PC-3 (cell line): ENCODE results near the gene SFMBT2. TPM values are rescaled to one million over a fixed set of nuclear protein-coding genes. Genes with fewer than 3 reads are reported as not detected.

Experiments
- ATAC-seq: fragments of 200-7000 bp; cut with Tn5 transposase; 2 replicates; pipeline ENCODE4 v1.9.1; 2020; ENCODE audit warnings: mild to moderate bottlenecking, moderate library complexity
- BruUV-seq: library from RNA; stranded (reverse); fragments of 400-500 nt; replicated peaks from 2 replicates; lab custom pipeline; 2021; lab: Mats Ljungman, UMichigan
- CTCF ChIA-PET: fragments of 300-600 bp; sonication (Branson Sonifier 250); formaldehyde crosslinking; loops from one replicate; lab custom pipeline; 2022; ENCODE audit warnings: antibody characterized with exemption; lab: Charles Lee
- POLR2A ChIA-PET: fragments of 300-600 bp; sonication (Branson Sonifier 250); formaldehyde crosslinking; loops from one replicate; lab custom pipeline; 2022; ENCODE audit warnings: antibody characterized with exemption; ENCODE audit not compliant: unreplicated experiment; lab: Charles Lee
- DNase-seq: peaks from one replicate; pipeline ENCODE4 v3.0.0-alpha.2; 2015
- H2AFZ ChIP-seq: fragments of 300-600 bp; sonication (generic); 2 replicates; pipeline ENCODE4 v1.6.0; 2016; ENCODE audit warnings: antibody characterized with exemption, low read length
- H3F3A ChIP-seq: fragments of 300-600 bp; sonication (generic); one replicate; pipeline ENCODE4 v1.6.0; 2017; ENCODE audit warnings: antibody characterized with exemption, low read length, control low read depth, mild to moderate bottlenecking; ENCODE audit not compliant: unreplicated experiment
- H3K27ac ChIP-seq: fragments of 300-600 bp; sonication (generic); 2 replicates; pipeline ENCODE4 v1.5.1; 2016; ENCODE audit warnings: mild to moderate bottlenecking, low read length
- H3K27me3 ChIP-seq: fragments of 300-600 bp; sonication (generic); 2 replicates; pipeline ENCODE4 v1.6.1; 2016; ENCODE audit warnings: low read length, mixed read lengths
- H3K36me3 ChIP-seq: fragments of 300-600 bp; sonication (generic); 2 replicates; pipeline ENCODE4 v1.6.1; 2016; ENCODE audit warnings: low read depth, mixed run types, low read length, mixed read lengths
- H3K4me1 ChIP-seq: fragments of 300-600 bp; sonication (generic); 2 replicates; pipeline ENCODE4 v1.5.1; 2016; ENCODE audit warnings: low read length; ENCODE audit not compliant: insufficient read depth
- H3K4me2 ChIP-seq: fragments of 300-600 bp; sonication (generic); 2 replicates; pipeline ENCODE4 v1.6.0; 2016; ENCODE audit warnings: low read length
- H3K4me3 ChIP-seq: fragments of 300-600 bp; sonication (generic); 2 replicates; pipeline ENCODE4 v1.5.1; 2016; ENCODE audit warnings: mild to moderate bottlenecking, low read length, mixed read lengths
- H3K79me2 ChIP-seq: fragments of 300-600 bp; sonication (generic); 2 replicates; pipeline ENCODE4 v1.6.1; 2017; ENCODE audit warnings: low read length, mixed read lengths
- H3K9ac ChIP-seq: fragments of 300-600 bp; sonication (generic); 2 replicates; pipeline ENCODE4 v1.6.0; 2016; ENCODE audit warnings: mild to moderate bottlenecking, low read length
- H3K9me2 ChIP-seq: fragments of 300-600 bp; sonication (generic); replicated peaks from 2 replicates; pipeline ENCODE4 v1.6.1; 2016; ENCODE audit warnings: mixed run types, low read length, mixed read lengths
- H3K9me3 ChIP-seq: fragments of 300-600 bp; sonication (generic); 2 replicates; pipeline ENCODE4 v1.6.1; 2016; ENCODE audit warnings: low read length, mixed read lengths
- H4K20me1 ChIP-seq: fragments of 300-600 bp; sonication (generic); 2 replicates; pipeline ENCODE4 v1.6.1; 2016; ENCODE audit warnings: low read length, mixed read lengths
- EZH2 ChIP-seq: fragments of 300-600 bp; sonication (generic); IDR thresholded peaks from one replicate; pipeline ENCODE4 v1.6.1; 2017; ENCODE audit warnings: antibody characterized with exemption, mild to moderate bottlenecking, low read length; ENCODE audit not compliant: unreplicated experiment
- EZH2phosphoT487 ChIP-seq: fragments of 300-600 bp; sonication (generic); IDR thresholded peaks from 2 replicates; pipeline ENCODE4 v1.6.1; 2018; ENCODE audit warnings: mild to moderate bottlenecking, antibody characterized with exemption, low read length, borderline replicate concordance
- intact Hi-C: fragments of 100-400 bp; cut with micrococcal nuclease; formaldehyde crosslinking; loops from 2 replicates; pipeline ENCODE4 v1.9.0; 2023
- total RNA-seq: library from RNA; depleted of rRNA; stranded (reverse); fragments of >200 nt; gene quantifications from 2 replicates; pipeline ENCODE4 v1.2.3, GENCODE V29; 2014
- TF ChIP-seq, protein P1 (sequence below): fragments of 300-600 bp; sonication (generic); conservative IDR thresholded peaks from 2 replicates; pipeline ENCODE4 v1.5.1; 2017; ENCODE audit warnings: antibody characterized with exemption, low read depth, mild to moderate bottlenecking, low read length

The SFMBT2 gene
- total RNA-seq, 1 experiment from 2014 or later, result 1.9 TPM

DNA sequence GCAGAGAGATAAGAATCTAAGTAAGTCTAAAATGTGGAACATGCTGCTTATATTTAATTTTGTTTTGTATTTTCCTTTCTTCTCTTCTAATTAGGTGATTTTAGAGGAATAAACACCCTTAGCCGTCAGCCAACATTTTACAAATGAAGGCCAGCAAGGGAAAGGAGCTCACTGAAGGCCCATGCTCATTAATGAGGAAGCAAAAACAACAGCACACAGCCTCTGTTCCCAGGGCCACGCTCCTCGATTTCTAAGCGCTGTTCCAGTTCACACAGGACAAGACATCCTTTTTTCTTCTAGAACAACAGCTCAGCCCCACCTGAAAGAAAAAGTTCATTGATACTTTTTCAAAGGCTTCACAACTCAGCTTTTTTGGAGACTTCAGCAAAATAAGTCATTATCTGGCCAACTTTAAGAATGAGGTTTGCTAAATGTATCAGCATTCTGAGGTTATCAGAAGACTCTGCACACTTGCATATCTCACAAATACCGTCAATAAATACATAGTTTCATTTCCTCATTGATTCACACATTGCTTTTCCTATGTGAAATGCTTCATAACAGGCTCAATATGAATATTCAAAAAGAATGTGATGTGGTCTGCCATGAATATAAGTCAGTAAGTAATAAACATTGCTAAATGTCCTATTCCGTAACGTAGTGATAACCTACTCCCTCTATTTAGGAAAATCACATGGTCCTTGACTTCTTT lies 34.8 kb upstream of the SFMBT2 start:
- BruUV-seq, result no TSS peak
- no peak overlapping the region for H3K4me2 ChIP-seq
- ChIA-PET CTCF (no interaction called here), POLR2A (no interaction called here)
- no peak overlapping the region for H2AFZ ChIP-seq
- H3K4me1 ChIP-seq, result no peaks in the 10 kb centered on the region
- no peak for DNase-seq
- H3K27ac ChIP-seq, result no peak overlapping the region
- TF ChIP-seq, protein P1, sequence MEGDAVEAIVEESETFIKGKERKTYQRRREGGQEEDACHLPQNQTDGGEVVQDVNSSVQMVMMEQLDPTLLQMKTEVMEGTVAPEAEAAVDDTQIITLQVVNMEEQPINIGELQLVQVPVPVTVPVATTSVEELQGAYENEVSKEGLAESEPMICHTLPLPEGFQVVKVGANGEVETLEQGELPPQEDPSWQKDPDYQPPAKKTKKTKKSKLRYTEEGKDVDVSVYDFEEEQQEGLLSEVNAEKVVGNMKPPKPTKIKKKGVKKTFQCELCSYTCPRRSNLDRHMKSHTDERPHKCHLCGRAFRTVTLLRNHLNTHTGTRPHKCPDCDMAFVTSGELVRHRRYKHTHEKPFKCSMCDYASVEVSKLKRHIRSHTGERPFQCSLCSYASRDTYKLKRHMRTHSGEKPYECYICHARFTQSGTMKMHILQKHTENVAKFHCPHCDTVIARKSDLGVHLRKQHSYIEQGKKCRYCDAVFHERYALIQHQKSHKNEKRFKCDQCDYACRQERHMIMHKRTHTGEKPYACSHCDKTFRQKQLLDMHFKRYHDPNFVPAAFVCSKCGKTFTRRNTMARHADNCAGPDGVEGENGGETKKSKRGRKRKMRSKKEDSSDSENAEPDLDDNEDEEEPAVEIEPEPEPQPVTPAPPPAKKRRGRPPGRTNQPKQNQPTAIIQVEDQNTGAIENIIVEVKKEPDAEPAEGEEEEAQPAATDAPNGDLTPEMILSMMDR, result no peak
- no peak for TF ChIP-seq EZH2
- no peak for TF ChIP-seq EZH2phosphoT487
- no peak overlapping the region for H3K4me3 ChIP-seq
- no peaks in the 10 kb centered on the region for H3K9me3 ChIP-seq
- H3K9ac ChIP-seq, result no peak overlapping the region
- H4K20me1 ChIP-seq, result no peaks in the 10 kb centered on the region
- no peaks in the 10 kb centered on the region for H3F3A ChIP-seq
- no peaks in the 10 kb centered on the region for H3K79me2 ChIP-seq
- H3K36me3 ChIP-seq, result no peaks in the 10 kb centered on the region
- intact Hi-C loops, result no loop called here
- peaks cover 31% of the 10 kb centered on the region; the same call in 1 of the 2 replicates for H3K27me3 ChIP-seq
- no peak for ATAC-seq
- no peaks in the 10 kb centered on the region for H3K9me2 ChIP-seq

DNA sequence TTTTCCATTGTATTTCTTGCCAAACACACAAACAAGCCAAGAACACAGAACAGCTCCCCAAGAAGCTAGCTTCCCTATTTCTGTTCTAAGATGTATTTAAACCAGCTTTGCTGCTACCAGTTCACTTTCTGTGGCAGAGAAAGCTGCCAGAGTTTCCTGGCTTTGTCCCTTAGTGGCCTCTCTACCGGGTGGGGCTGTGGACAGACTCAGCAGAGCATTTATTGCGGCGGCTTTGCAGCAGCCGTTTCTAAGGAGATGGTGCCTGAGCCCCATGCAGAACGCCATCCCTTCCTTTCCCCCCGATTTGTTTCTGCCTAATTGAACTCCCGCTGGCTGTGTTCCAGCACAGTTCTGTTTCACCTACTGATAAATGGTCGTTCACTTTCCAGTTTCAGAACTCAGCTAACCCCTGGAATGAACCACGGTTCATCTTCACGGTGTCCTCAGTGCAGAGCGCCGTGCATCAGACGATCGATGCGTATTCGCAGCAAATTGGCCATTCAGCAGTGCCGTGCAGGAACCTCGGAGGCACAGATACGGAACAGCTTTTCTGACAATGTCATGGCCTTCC lies 33.8 kb upstream of the SFMBT2 start:
- DNase-seq, result no peak
- H3K79me2 ChIP-seq, result no peaks in the 10 kb centered on the region
- no peak overlapping the region for H3K27ac ChIP-seq
- no peak overlapping the region for H3K4me3 ChIP-seq
- no peak overlapping the region for H3K9ac ChIP-seq
- no peak overlapping the region for H2AFZ ChIP-seq
- intact Hi-C loops, result no loop called here
- no peaks in the 10 kb centered on the region for H4K20me1 ChIP-seq
- H3K36me3 ChIP-seq, result no peaks in the 10 kb centered on the region
- H3F3A ChIP-seq, result no peaks in the 10 kb centered on the region
- TF ChIP-seq EZH2 (no peak), EZH2phosphoT487 (no peak)
- TF ChIP-seq, protein P1, result no peak
- H3K9me2 ChIP-seq, result no peaks in the 10 kb centered on the region
- CTCF ChIA-PET, result no interaction called here
- no TSS peak for BruUV-seq
- H3K4me2 ChIP-seq, result no peak overlapping the region
- peaks cover 31% of the 10 kb centered on the region; the same call in 1 of the 2 replicates for H3K27me3 ChIP-seq
- POLR2A ChIA-PET, result no interaction called here
- ATAC-seq, result no peak
- H3K4me1 ChIP-seq, result no peaks in the 10 kb centered on the region
- no peaks in the 10 kb centered on the region for H3K9me3 ChIP-seq

DNA sequence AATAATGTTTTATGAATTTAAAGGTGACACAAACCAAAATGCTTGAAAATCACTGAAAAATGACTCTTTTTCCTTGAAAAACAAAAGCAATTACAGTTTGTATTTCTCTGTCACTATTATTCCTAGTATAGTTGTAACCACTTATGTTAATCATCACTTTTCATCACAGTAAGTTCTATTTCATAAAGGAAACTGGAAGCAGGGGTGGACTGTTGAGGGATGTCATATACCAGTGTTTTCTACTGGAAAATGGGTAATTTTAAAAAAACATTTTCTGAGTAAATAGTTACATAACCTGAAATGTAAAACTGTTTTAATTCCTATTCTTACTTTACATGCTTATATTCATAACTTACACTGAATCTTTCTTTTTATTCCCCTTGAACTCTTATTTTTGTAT lies 32.2 kb upstream of the SFMBT2 start:
- no peaks in the 10 kb centered on the region for H3K9me2 ChIP-seq
- H3K36me3 ChIP-seq, result no peaks in the 10 kb centered on the region
- DNase-seq (no peak), ATAC-seq (no peak)
- H3K27me3 ChIP-seq, result peaks cover 38% of the 10 kb centered on the region; the same call in 1 of the 2 replicates
- POLR2A ChIA-PET, result no interaction called here
- no peaks in the 10 kb centered on the region for H4K20me1 ChIP-seq
- no peaks in the 10 kb centered on the region for H3K79me2 ChIP-seq
- H3K4me1 ChIP-seq, result no peaks in the 10 kb centered on the region
- H3K27ac ChIP-seq, result no peak overlapping the region
- no peak overlapping the region for H3K9ac ChIP-seq
- TF ChIP-seq EZH2 (no peak), EZH2phosphoT487 (no peak)
- TF ChIP-seq, protein P1, result no peak
- intact Hi-C loops, result no loop called here
- H3K4me3 ChIP-seq, result no peak overlapping the region
- no peaks in the 10 kb centered on the region for H3F3A ChIP-seq
- no peaks in the 10 kb centered on the region for H3K9me3 ChIP-seq
- no peak overlapping the region for H2AFZ ChIP-seq
- H3K4me2 ChIP-seq, result no peak overlapping the region
- no TSS peak for BruUV-seq
- CTCF ChIA-PET, result no interaction called here
